ENCODE data around the gene RIT2. TPM values are rescaled to one million over a fixed set of nuclear protein-coding genes. Genes with fewer than 3 reads are reported as not detected.

Gene RIT2
- not detected for polyA plus RNA-seq (2012; ENCODE audit: missing spikeins)

DNA sequence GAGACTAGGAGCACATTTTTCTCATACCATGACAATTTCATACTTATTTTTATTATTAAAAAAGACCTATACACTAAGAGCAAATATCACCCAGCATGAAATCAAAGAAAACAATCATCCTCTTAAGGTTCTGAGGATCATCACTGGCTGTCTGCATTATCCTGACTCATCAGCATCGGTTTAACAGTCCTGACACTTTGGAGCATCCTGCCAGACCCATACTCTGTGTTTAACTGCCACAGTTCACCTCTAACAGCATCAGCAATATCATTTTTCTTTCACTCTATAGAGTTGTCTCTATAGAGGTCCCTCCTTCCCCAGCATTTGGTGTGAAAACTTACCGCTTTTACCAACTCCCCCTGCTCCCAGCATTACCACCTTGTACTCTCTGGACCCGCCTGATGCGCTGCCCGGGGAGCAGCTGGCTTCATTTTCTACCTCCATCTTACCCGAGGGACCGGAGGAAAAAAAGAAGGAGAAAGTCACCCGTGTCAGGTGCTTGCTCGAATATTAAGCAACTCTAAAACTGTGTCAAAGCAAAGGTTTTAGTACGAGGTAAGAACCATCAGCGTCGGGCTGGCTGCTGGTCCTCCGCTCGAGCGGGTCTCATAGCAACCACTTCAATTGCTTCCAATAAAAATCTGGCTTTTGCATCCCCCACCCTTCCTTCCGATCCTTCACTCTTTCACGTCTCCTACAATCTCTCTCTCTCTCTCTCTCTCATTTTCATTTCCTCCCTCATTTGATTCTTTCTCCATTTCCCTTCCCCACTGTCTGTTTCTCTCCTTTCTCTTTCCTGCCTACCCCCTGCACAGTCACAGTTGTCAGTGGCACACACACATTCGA, at the start of gene RIT2:
Gene RIT2, minus strand, starts transcription at position 610 of the 846 bp plus-strand sequence.
- DNase-seq (ENCODE audit: insufficient read length) (no peak), FAIRE-seq (no peak)
- no peak for TF ChIP-seq POLR2A (IDR thresholded peaks at IDR 0.05; ENCODE audit: low read depth, low read length)
- no peak for TF ChIP-seq TAF1 (IDR thresholded peaks at IDR 0.05; ENCODE audit: borderline replicate concordance, low read depth, low read length)
- no peak for TF ChIP-seq POLR2AphosphoS5 (IDR thresholded peaks at IDR 0.05; ENCODE audit: low read depth, low read length)

DNA sequence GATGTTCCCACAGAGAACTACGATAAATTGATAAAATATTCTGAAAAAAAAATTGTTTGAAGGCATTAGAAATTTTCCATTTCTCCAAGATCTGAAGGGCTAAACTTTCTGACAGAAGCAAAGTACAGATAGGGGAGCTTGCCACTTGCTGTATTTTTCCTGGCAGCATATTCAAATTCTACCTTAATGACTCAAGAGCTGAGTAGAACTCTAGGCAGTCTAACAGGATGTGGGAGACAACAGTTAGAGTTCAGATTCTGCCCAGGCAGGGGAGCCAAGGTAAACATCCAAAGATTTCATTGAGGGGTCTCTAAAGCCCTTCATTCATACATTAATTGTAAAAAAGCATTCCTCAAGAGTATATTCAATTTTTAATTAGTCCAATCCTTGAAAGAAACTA, 46.0 kb upstream of the RIT2 start:
- no peak for DNase-seq (ENCODE audit: insufficient read length)
- TF ChIP-seq POLR2AphosphoS5 (IDR thresholded peaks at IDR 0.05; ENCODE audit: low read depth, low read length) (no peak), TAF1 (IDR thresholded peaks at IDR 0.05; ENCODE audit: borderline replicate concordance, low read depth, low read length) (no peak), POLR2A (IDR thresholded peaks at IDR 0.05; ENCODE audit: low read depth, low read length) (no peak)
- FAIRE-seq = no peak

DNA sequence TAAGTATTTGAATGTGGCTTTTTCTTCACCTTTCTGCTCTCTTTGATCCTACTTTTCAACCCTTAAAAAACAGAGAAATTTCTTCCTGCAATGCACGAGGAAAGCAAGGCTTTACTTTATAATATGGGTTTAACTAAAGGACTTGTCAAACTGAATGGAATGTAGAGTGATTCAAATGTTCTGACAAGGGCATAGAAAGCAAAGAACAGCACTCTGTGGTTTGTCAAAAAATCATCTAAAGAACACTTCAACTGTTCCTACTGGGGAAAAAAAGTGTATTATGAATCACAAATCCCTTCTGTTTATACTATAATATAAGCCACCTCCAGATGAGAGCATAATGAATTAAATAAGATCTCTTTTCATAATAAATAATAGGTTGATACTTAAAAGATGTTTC, 45.0 kb upstream of the RIT2 start:
- TF ChIP-seq POLR2AphosphoS5 (IDR thresholded peaks at IDR 0.05; ENCODE audit: low read depth, low read length) = no peak
- TF ChIP-seq TAF1 (IDR thresholded peaks at IDR 0.05; ENCODE audit: borderline replicate concordance, low read depth, low read length) = no peak
- TF ChIP-seq POLR2A (IDR thresholded peaks at IDR 0.05; ENCODE audit: low read depth, low read length) = no peak
- DNase-seq (ENCODE audit: insufficient read length) = no peak
- FAIRE-seq = no peak

DNA sequence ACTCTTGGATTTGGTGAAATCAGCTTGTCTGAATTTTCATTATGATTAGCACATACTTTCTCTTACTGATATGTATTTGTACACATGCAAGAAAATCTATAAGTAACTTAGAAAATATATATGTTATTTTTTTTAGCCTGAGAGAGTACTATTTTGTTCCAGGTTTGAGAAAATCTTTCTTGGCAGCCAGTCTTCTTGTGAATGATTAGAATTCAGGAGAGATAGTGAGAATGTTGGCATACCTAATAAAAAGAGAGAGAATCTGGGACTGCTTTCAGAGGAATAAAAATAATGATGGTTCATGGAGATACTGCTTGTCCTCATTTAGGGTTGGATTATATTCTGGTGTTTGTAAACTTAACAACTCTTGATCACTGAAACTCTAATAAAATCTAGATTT, 44.4 kb upstream of the RIT2 start:
- TF ChIP-seq TAF1 (IDR thresholded peaks at IDR 0.05; ENCODE audit: borderline replicate concordance, low read depth, low read length) (no peak), POLR2A (IDR thresholded peaks at IDR 0.05; ENCODE audit: low read depth, low read length) (no peak), POLR2AphosphoS5 (IDR thresholded peaks at IDR 0.05; ENCODE audit: low read depth, low read length) (no peak)
- FAIRE-seq = no peak
- DNase-seq (ENCODE audit: insufficient read length) = no peak

DNA sequence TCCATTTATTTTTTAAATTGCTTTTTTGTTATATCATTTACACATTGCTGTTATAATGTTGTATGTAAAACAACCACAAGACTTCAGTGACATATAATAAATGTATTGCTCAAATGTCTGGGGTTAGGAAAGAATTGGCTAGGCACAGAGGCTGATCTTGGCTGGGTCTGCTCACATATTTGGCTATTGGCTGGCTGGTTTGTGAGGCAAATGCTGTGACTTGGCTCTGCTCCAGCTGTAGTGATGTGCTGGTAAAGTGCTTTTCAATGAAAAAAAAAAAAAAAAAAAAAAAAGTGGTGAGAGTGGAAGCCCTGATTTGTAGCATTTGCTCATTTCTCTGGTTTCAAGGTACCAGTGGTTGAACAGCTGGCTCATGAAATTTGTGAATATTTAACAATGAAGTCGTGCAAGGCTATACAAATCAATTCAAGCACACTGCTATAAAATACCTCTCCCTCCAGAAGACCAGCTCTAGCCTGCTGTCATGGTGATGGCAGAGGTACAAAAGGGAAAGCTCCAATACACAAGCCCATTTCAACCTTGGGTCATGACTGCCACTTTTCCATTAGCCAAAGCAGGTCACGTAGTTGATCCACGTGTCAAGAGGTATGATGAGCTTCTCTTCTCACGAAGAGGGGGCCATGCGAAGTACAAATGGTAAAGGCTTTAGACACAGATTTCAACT, 43.7 kb upstream of the RIT2 start:
- TF ChIP-seq TAF1 (IDR thresholded peaks at IDR 0.05; ENCODE audit: borderline replicate concordance, low read depth, low read length) (no peak), POLR2AphosphoS5 (IDR thresholded peaks at IDR 0.05; ENCODE audit: low read depth, low read length) (no peak), POLR2A (IDR thresholded peaks at IDR 0.05; ENCODE audit: low read depth, low read length) (no peak)
- no peak for DNase-seq (ENCODE audit: insufficient read length)

DNA sequence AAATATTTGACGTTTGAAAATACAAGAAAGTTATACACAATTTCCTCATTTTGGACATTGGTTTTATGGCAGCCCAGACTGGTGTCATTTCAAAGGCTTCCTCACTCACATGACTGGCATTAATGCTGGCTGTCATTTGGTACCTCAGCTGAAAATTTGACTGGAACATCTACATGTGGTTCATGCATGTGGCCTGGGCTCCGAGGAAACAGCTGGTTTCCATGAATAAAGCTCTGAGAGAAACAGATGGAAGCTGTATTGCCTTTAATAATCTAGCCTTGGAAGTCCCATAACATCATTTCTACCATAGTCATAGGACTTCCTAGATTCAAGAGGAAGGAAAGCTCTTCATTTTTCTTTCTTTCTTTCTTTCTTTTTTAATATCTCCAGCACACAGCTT, 42.9 kb upstream of the RIT2 start:
- DNase-seq (ENCODE audit: insufficient read length) (no peak), FAIRE-seq (no peak)
- TF ChIP-seq POLR2A (IDR thresholded peaks at IDR 0.05; ENCODE audit: low read depth, low read length) = no peak

More for the DNA sequence above, 43.7 kb upstream of the RIT2 start:
- FAIRE-seq = no peak

DNA sequence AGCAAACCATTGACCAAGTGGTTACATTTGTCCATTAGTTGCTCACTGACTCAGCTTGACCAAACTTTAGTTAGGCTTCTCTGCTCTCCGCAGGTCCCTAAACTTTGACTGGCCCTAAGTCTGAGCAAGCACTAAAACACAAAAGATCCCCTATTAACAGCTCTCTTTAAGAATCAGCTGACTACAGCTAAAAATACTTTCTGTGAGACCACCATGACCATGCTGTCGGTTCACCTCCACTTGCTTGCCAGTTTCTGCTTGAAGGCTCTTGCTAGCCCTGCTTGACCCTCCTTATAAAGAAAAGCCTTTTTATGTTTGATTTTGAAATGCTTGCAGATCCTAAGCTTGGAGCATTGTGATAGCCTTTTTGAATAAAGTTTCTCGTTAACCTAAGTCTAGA, 40.4 kb upstream of the RIT2 start:
- no peak for FAIRE-seq

DNA sequence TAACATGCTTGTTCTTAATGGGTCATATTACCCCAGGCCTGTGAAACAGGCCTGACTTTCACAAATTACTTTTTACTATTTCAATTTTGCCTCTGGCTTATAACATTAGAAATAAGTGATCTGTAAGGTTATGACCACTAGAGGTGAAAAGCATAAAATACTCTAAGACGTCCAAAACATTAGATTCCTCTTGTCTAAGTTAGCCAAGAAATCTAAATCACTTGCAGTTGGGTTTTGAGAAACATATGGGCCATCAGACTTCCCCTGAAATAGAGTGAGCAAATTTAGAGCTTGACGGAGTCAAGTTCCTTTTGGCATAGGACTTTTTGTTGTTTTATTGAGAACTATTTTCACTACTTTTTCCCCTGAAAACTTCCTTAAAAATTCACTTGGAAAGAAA, 32.7 kb upstream of the RIT2 start:
- no peak for DNase-seq (ENCODE audit: insufficient read length)
- FAIRE-seq = no peak
- TF ChIP-seq TAF1 (IDR thresholded peaks at IDR 0.05; ENCODE audit: borderline replicate concordance, low read depth, low read length) (no peak), POLR2AphosphoS5 (IDR thresholded peaks at IDR 0.05; ENCODE audit: low read depth, low read length) (no peak), POLR2A (IDR thresholded peaks at IDR 0.05; ENCODE audit: low read depth, low read length) (no peak)

More for the DNA sequence above, 40.4 kb upstream of the RIT2 start:
- no peak for TF ChIP-seq POLR2A (IDR thresholded peaks at IDR 0.05; ENCODE audit: low read depth, low read length)
- no peak for TF ChIP-seq POLR2AphosphoS5 (IDR thresholded peaks at IDR 0.05; ENCODE audit: low read depth, low read length)
- no peak for TF ChIP-seq TAF1 (IDR thresholded peaks at IDR 0.05; ENCODE audit: borderline replicate concordance, low read depth, low read length)
- no peak for DNase-seq (ENCODE audit: insufficient read length)

DNA sequence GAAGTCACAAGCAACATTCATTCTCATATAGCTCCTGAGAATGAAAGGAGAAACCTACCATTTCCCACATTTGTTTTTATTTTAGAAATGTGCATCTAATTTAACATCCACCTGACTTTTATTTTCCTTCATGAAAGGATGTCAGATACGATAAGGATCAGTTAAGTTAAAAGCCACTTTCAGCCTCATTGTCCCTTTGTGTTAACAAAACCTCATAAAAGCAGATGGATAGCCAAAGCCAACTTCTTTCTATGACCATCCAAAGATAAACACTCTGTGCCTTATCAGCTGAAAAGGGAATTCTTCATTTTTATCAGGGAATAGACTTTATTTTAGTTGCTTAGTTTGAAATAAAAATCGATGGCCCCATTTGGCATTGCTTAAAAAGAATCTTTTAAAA, 25.7 kb upstream of the RIT2 start:
- FAIRE-seq (no peak), DNase-seq (ENCODE audit: insufficient read length) (no peak)
- TF ChIP-seq TAF1 (IDR thresholded peaks at IDR 0.05; ENCODE audit: borderline replicate concordance, low read depth, low read length) = no peak
- no peak for TF ChIP-seq POLR2A (IDR thresholded peaks at IDR 0.05; ENCODE audit: low read depth, low read length)
- no peak for TF ChIP-seq POLR2AphosphoS5 (IDR thresholded peaks at IDR 0.05; ENCODE audit: low read depth, low read length)

DNA sequence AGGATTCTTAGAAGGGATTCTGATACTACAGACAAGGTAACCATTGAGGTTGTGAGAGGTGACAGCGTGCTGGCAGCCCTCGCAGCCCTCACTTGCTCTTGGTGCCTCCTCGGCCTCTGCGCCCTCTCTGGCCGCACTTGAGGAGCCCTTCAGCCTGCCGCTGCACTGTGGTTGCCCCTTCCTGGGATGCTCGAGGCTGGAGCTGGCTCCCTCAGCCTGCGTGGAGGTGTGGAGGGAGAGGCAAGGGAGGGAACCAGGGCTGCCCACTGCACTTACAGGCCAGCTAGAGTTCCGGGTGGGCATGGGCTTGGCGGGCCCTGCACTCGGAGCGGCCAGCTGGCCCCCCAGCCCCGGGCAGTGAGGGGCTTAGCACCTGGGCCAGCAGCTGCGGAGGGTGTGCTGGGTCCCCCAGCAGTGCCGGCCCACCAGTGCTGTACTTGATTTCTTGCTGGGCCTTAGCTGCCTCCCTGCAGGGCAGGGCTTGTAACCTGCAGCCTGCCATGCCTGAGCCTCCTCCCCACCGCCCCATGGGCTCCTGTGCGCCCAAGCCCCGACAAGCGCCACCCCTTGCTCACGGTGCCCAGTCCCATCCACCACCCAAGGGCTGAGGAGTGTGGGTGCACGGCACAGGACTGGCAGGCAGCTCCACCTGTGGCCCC, 23.9 kb upstream of the RIT2 start:
- FAIRE-seq (no peak), DNase-seq (ENCODE audit: insufficient read length) (no peak)

DNA sequence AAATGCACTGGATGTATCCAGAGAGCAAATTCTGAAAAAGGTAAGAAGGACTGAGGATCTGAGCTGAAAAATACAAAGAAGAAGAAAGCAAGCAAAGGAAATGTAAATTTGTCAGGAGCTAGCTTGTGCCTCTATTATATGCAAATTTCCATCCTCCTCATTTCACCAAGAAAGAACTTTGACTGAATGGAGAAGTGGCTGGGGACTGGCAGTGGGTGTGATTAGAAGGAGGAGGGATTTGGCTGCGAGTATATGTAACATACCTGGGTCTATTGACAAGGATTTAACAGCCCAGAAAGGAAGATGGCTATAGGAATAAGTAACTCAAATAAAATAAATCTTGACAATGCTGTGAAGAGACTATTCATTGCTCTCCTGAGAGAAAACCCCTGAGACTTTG, 19.4 kb upstream of the RIT2 start:
- DNase-seq (ENCODE audit: insufficient read length) = no peak
- TF ChIP-seq POLR2AphosphoS5 (IDR thresholded peaks at IDR 0.05; ENCODE audit: low read depth, low read length) (no peak), POLR2A (IDR thresholded peaks at IDR 0.05; ENCODE audit: low read depth, low read length) (no peak), TAF1 (IDR thresholded peaks at IDR 0.05; ENCODE audit: borderline replicate concordance, low read depth, low read length) (no peak)
- no peak for FAIRE-seq

More for the DNA sequence above, 23.9 kb upstream of the RIT2 start:
- TF ChIP-seq POLR2AphosphoS5 (IDR thresholded peaks at IDR 0.05; ENCODE audit: low read depth, low read length) (no peak), TAF1 (IDR thresholded peaks at IDR 0.05; ENCODE audit: borderline replicate concordance, low read depth, low read length) (no peak), POLR2A (IDR thresholded peaks at IDR 0.05; ENCODE audit: low read depth, low read length) (no peak)
